Liver (tissue), 9 donors: ENCODE measurements around the gene PCSK4. TPM values are rescaled to one million over a fixed set of nuclear protein-coding genes. Genes with fewer than 3 reads are reported as not detected.

Source experiments
- DNase-seq: peaks from one replicate; pipeline ENCODE4 v3.0.0-alpha.2; 2017; ENCODE audit warnings: low spot score
- H3K27ac ChIP-seq, 2 donors: one replicate each; pipeline ENCODE4 v1.7.0; 2013; ENCODE audit warnings: inconsistent platforms in 2 of 2, low read length in 2 of 2, control low read depth in 1 of 2, low read depth in 1 of 2, mild to moderate bottlenecking in 1 of 2
- H3K27me3 ChIP-seq, 4 donors: one replicate each; pipeline versions ENCODE4 v1.6.1 to v1.7.0; 2013; ENCODE audit warnings: low read length in 3 of 4, inconsistent platforms in 1 of 4, mild to moderate bottlenecking in 1 of 4, moderate library complexity in 1 of 4; ENCODE audit not compliant: control insufficient read depth in 4 of 4, insufficient read depth in 4 of 4
- H3K36me3 ChIP-seq, 4 donors: one replicate each; pipeline versions ENCODE4 v1.6.1 to v1.7.0; 2013; ENCODE audit warnings: low read length in 3 of 4, mild to moderate bottlenecking in 3 of 4, low read depth in 1 of 4, moderate library complexity in 1 of 4; ENCODE audit not compliant: control insufficient read depth in 4 of 4, insufficient read depth in 3 of 4
- H3K4me1 ChIP-seq, 4 donors: one replicate each; pipeline versions ENCODE4 v1.6.1 to v1.7.0; 2013; ENCODE audit warnings: low read length in 3 of 4, mild to moderate bottlenecking in 3 of 4, moderate library complexity in 1 of 4; ENCODE audit not compliant: control insufficient read depth in 4 of 4, insufficient read depth in 4 of 4
- H3K4me3 ChIP-seq, 3 donors: one replicate each; pipeline versions ENCODE4 v1.6.1 to v1.7.0; 2013; ENCODE audit warnings: low read length in 3 of 3, control low read depth in 1 of 3, low read depth in 1 of 3, mild to moderate bottlenecking in 1 of 3
- H3K9ac ChIP-seq, 2 donors: one replicate each; pipeline ENCODE4 v1.7.0; 2013; ENCODE audit warnings: low read length in 2 of 2, mild to moderate bottlenecking in 2 of 2, moderate library complexity in 2 of 2, control low read depth in 1 of 2, low read depth in 1 of 2
- H3K9me3 ChIP-seq, 4 donors: one replicate each; pipeline versions ENCODE4 v1.6.1 to v1.7.0; 2013; ENCODE audit warnings: low read length in 3 of 4; ENCODE audit not compliant: control insufficient read depth in 4 of 4
- ATF3 ChIP-seq: IDR thresholded peaks from 2 replicates; pipeline ENCODE4 v1.6.1; 2016; ENCODE audit warnings: antibody characterized with exemption
- EGR1 ChIP-seq, 2 donors: IDR thresholded peaks; 2 replicates each; pipeline ENCODE4 v1.6.1; 2016 to 2018; ENCODE audit warnings: antibody characterized with exemption in 2 of 2, low read depth in 2 of 2
- FOXA1 ChIP-seq: IDR thresholded peaks from 2 replicates; pipeline ENCODE4 v1.6.1; 2016; ENCODE audit warnings: antibody characterized with exemption
- FOXA2 ChIP-seq: IDR thresholded peaks from 2 replicates; pipeline ENCODE4 v1.6.1; 2016; ENCODE audit warnings: antibody characterized with exemption
- GABPA ChIP-seq, 2 donors: IDR thresholded peaks in 1 of 2; conservative IDR thresholded peaks in 1 of 2; 2 replicates each; pipeline ENCODE4 v1.6.1; 2016; ENCODE audit warnings: antibody characterized with exemption in 2 of 2, mild to moderate bottlenecking in 1 of 2, moderate library complexity in 1 of 2
- HNF4A ChIP-seq, 2 donors: conservative IDR thresholded peaks; 2 replicates each; pipeline ENCODE4 v1.6.1; 2016; ENCODE audit warnings: antibody characterized with exemption in 2 of 2, mild to moderate bottlenecking in 2 of 2
- JUND ChIP-seq, 2 donors: IDR thresholded peaks; 2 replicates each; pipeline ENCODE4 v1.6.1; 2016; ENCODE audit warnings: antibody characterized with exemption in 2 of 2
- NR2F2 ChIP-seq: IDR thresholded peaks from 2 replicates; pipeline ENCODE4 v1.6.1; 2016; ENCODE audit warnings: antibody characterized with exemption
- RXRA ChIP-seq, 2 donors: IDR thresholded peaks; 2 replicates each; pipeline ENCODE4 v1.6.1; 2017 to 2018; ENCODE audit warnings: antibody characterized with exemption in 2 of 2, mild to moderate bottlenecking in 1 of 2
- TAF1 ChIP-seq: conservative IDR thresholded peaks from 2 replicates; pipeline ENCODE4 v1.6.1; 2016; ENCODE audit warnings: antibody characterized with exemption, mild to moderate bottlenecking
- WGBS: extraction: QIAGEN DNeasy Blood & Tissue Kit; methylation state at CpG from one replicate; pipeline ENCODE4 v1.1.7; 2013; 5-methylcytosine and 5-hydroxymethylcytosine counted together
- polyA plus RNA-seq, 2 donors: library from polyadenylated mRNA; stranded (reverse) in 1 of 2; unstranded in 1 of 2; fragments of 200-250 nt in 1 of 2; fragments of >200 nt in 1 of 2; fragmentation: Nextera tagmentation in 1 of 2; extraction: Ambion mirVana in 1 of 2; gene quantifications; one replicate each; pipeline versions ENCODE4 v1.2.1 to v1.2.3, GENCODE V29; 2013 to 2015
- total RNA-seq, 2 donors: library from RNA; depleted of rRNA; stranded (reverse); fragments of >200 nt; gene quantifications; one replicate each; pipeline ENCODE4 v1.2.3, GENCODE V29; 2014
- TF ChIP-seq, protein P1 (sequence below): IDR thresholded peaks from 2 replicates; pipeline ENCODE4 v1.6.1; 2016; ENCODE audit warnings: antibody characterized with exemption, mild to moderate bottlenecking
- TF ChIP-seq, protein P2 (sequence below): IDR thresholded peaks from 2 replicates; pipeline ENCODE4 v1.6.1; 2016; ENCODE audit warnings: antibody characterized with exemption
- TF ChIP-seq, protein P3 (sequence below): fragments of 150-350 bp; IDR thresholded peaks from 2 replicates; pipeline ENCODE4 v1.5.1; 2017; ENCODE audit warnings: improper control_type of control experiment, low read depth, low read length; ENCODE audit not compliant: missing input control
- TF ChIP-seq, protein P4 (sequence below): IDR thresholded peaks from 2 replicates; pipeline ENCODE4 v1.6.1; 2016; ENCODE audit warnings: antibody characterized with exemption
- donor health status: healthy.
- donor health status: healthy.
- donor health status: healthy.
- donor health status: healthy.
- donor health status: healthy.

The PCSK4 gene
- total and polyA plus RNA-seq, 4 donors, result 0.60 to 2.6 (median 1.9) TPM

- no peak for DNase-seq
- H3K27me3 ChIP-seq, result peaks cover 10 to 26% (median 14%) of the 10 kb centered on the region in 4 donors
- TF ChIP-seq, protein P1, sequence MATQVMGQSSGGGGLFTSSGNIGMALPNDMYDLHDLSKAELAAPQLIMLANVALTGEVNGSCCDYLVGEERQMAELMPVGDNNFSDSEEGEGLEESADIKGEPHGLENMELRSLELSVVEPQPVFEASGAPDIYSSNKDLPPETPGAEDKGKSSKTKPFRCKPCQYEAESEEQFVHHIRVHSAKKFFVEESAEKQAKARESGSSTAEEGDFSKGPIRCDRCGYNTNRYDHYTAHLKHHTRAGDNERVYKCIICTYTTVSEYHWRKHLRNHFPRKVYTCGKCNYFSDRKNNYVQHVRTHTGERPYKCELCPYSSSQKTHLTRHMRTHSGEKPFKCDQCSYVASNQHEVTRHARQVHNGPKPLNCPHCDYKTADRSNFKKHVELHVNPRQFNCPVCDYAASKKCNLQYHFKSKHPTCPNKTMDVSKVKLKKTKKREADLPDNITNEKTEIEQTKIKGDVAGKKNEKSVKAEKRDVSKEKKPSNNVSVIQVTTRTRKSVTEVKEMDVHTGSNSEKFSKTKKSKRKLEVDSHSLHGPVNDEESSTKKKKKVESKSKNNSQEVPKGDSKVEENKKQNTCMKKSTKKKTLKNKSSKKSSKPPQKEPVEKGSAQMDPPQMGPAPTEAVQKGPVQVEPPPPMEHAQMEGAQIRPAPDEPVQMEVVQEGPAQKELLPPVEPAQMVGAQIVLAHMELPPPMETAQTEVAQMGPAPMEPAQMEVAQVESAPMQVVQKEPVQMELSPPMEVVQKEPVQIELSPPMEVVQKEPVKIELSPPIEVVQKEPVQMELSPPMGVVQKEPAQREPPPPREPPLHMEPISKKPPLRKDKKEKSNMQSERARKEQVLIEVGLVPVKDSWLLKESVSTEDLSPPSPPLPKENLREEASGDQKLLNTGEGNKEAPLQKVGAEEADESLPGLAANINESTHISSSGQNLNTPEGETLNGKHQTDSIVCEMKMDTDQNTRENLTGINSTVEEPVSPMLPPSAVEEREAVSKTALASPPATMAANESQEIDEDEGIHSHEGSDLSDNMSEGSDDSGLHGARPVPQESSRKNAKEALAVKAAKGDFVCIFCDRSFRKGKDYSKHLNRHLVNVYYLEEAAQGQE, result no peak
- no peak for TF ChIP-seq FOXA1
- no peak for TF ChIP-seq GABPA (IDR thresholded peaks at IDR 0.05 in 1 of 2, conservative IDR thresholded peaks at IDR 0.05 in 1 of 2)
- TF ChIP-seq, protein P2, sequence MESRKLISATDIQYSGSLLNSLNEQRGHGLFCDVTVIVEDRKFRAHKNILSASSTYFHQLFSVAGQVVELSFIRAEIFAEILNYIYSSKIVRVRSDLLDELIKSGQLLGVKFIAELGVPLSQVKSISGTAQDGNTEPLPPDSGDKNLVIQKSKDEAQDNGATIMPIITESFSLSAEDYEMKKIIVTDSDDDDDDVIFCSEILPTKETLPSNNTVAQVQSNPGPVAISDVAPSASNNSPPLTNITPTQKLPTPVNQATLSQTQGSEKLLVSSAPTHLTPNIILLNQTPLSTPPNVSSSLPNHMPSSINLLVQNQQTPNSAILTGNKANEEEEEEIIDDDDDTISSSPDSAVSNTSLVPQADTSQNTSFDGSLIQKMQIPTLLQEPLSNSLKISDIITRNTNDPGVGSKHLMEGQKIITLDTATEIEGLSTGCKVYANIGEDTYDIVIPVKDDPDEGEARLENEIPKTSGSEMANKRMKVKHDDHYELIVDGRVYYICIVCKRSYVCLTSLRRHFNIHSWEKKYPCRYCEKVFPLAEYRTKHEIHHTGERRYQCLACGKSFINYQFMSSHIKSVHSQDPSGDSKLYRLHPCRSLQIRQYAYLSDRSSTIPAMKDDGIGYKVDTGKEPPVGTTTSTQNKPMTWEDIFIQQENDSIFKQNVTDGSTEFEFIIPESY, result no peak
- TF ChIP-seq RXRA (IDR thresholded peaks at IDR 0.05), result no peak
- TF ChIP-seq, protein P3, sequence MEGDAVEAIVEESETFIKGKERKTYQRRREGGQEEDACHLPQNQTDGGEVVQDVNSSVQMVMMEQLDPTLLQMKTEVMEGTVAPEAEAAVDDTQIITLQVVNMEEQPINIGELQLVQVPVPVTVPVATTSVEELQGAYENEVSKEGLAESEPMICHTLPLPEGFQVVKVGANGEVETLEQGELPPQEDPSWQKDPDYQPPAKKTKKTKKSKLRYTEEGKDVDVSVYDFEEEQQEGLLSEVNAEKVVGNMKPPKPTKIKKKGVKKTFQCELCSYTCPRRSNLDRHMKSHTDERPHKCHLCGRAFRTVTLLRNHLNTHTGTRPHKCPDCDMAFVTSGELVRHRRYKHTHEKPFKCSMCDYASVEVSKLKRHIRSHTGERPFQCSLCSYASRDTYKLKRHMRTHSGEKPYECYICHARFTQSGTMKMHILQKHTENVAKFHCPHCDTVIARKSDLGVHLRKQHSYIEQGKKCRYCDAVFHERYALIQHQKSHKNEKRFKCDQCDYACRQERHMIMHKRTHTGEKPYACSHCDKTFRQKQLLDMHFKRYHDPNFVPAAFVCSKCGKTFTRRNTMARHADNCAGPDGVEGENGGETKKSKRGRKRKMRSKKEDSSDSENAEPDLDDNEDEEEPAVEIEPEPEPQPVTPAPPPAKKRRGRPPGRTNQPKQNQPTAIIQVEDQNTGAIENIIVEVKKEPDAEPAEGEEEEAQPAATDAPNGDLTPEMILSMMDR, result no peak
- TF ChIP-seq NR2F2, result no peak
- TF ChIP-seq TAF1, result no peak
- H3K4me1 ChIP-seq, result peaks cover 0 to 23% (median 2%) of the 10 kb centered on the region in 4 donors
- H3K4me3 ChIP-seq, result no peak overlapping the region
- H3K36me3 ChIP-seq, result peaks cover 0 to 1% (median 0%) of the 10 kb centered on the region in 4 donors
- no peaks in the 10 kb centered on the region for H3K9me3 ChIP-seq
- H3K9ac ChIP-seq, result no peak overlapping the region
- 4% methylated on average over 22 of the region's 22 CpGs for WGBS
- no peak overlapping the region for H3K27ac ChIP-seq
Measured at GRCh38 chr19:1455002-1455335, 35.2 kb downstream of the PCSK4 start.

DNA sequence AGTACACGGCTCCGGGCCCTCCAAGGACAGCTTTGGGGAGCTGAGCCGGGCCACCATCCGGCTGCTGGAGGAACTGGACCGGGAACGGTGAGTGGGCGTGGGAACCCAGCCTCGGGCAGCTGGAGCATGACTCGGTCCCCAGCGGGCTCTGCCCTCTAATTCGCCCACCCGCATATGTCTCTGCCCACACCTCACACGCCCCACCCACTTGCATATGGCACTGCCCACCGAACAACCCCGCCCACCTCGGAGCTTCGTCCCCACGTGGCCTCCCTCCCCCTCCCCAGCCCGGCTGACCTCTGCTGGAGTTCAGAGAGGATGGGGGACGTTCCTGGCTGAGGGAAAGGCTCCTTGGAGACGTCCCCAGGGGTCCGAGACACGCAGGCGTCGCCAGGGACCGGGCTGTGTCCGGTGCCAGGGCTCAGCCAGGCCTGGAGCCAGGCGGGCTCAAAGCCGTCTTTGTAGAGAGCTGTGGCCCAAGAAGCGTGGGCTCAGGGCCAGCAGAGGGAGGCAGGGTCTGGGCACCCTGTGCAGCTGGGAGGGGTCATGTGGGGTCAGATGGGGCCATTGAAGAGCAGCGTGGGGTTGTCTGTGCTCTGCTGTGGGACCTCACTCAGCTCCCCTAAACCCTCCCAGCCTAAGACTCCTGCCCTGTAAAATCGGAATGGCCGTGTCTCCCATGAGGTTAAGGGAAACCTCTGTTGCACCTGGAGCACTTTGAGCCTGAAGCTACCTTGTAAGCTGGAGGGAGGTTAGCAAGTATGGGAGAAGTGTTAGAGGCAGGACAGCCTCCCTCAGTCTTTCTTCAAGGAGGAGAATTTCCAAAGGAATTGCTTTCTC is 36.4 kb downstream of the PCSK4 start:
- WGBS, result 27% methylated on average over 33 of the region's 33 CpGs
- H3K4me1 ChIP-seq, result peaks cover 0 to 23% (median 2%) of the 10 kb centered on the region in 4 donors
- H3K9ac ChIP-seq, result no peak overlapping the region
- H3K9me3 ChIP-seq, result no peaks in the 10 kb centered on the region
- H3K27ac ChIP-seq, result no peak overlapping the region
- no peak overlapping the region for H3K4me3 ChIP-seq
- peaks cover 0 to 1% (median 0%) of the 10 kb centered on the region in 4 donors for H3K36me3 ChIP-seq
- DNase-seq, result no peak
- H3K27me3 ChIP-seq, result peaks cover 10 to 24% (median 16%) of the 10 kb centered on the region in 4 donors
- TF ChIP-seq FOXA2, result no peak
- no peak for TF ChIP-seq EGR1 (IDR thresholded peaks at IDR 0.05; ENCODE audit: low read depth in 2 of 2)
- TF ChIP-seq ATF3, result no peak
- TF ChIP-seq FOXA1, result no peak
- TF ChIP-seq TAF1, result no peak
- TF ChIP-seq, protein P3, result no peak
- no peak for TF ChIP-seq HNF4A (conservative IDR thresholded peaks at IDR 0.05)
- TF ChIP-seq, protein P4, sequence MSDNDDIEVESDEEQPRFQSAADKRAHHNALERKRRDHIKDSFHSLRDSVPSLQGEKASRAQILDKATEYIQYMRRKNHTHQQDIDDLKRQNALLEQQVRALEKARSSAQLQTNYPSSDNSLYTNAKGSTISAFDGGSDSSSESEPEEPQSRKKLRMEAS, result no peak
- TF ChIP-seq, protein P1, result no peak
- TF ChIP-seq RXRA (IDR thresholded peaks at IDR 0.05), result no peak
- TF ChIP-seq NR2F2, result no peak
- TF ChIP-seq JUND (IDR thresholded peaks at IDR 0.05), result no peak
